Esophagus muscularis mucosa (tissue), 4 donors: Measurements from ENCODE around the gene BGN. TPM values are rescaled to one million over a fixed set of nuclear protein-coding genes. Genes with fewer than 3 reads are reported as not detected.

Source experiments
- DNase-seq: peaks from one replicate; pipeline ENCODE4 v3.0.0-alpha.2; 2017; ENCODE audit errors: extremely low spot score
- H3K27ac ChIP-seq, 4 donors: fragments of 200-600 bp; sonication (generic); replicated peaks in 1 of 4; 1 replicate in 3 of 4; 2 replicates in 1 of 4; pipeline ENCODE4 v1.5.1; 2016 to 2019; ENCODE audit warnings: mild to moderate bottlenecking in 1 of 4
- H3K27me3 ChIP-seq, 4 donors: fragments of 200-600 bp; sonication (generic); one replicate each; pipeline versions ENCODE4 v1.5.1 to v1.6.0; 2016 to 2019
- H3K36me3 ChIP-seq, 4 donors: fragments of 200-600 bp; sonication (generic); one replicate each; pipeline ENCODE4 v1.5.1; 2016 to 2019
- H3K4me1 ChIP-seq, 4 donors: fragments of 200-600 bp; sonication (generic); one replicate each; pipeline ENCODE4 v1.5.1; 2016 to 2019
- H3K4me3 ChIP-seq, 4 donors: fragments of 200-600 bp; sonication (generic); 1 replicate in 2 of 4; 2 replicates in 2 of 4; pipeline ENCODE4 v1.5.1; 2016 to 2019; ENCODE audit warnings: mild to moderate bottlenecking in 4 of 4, moderate library complexity in 1 of 4
- H3K9me3 ChIP-seq, 4 donors: fragments of 200-600 bp; sonication (generic); 1 replicate in 3 of 4; 2 replicates in 1 of 4; pipeline ENCODE4 v1.5.1; 2016 to 2019
- CTCF ChIP-seq, 3 experiments: fragments of 200-600 bp in 2 of 3; fragments of 450-650 bp in 1 of 3; sonication (generic) in 2 of 3; IDR thresholded peaks; one replicate each; pipeline ENCODE4 v1.5.1; 2017 to 2019; ENCODE audit warnings: antibody characterized with exemption in 3 of 3, mild to moderate bottlenecking in 2 of 3, moderate library complexity in 1 of 3
- EP300 ChIP-seq: sonication (generic); formaldehyde crosslinking; IDR thresholded peaks from one replicate; pipeline ENCODE4 v1.6.1; 2017; ENCODE audit warnings: antibody characterized with exemption
- POLR2A ChIP-seq: fragments of 450-650 bp; IDR thresholded peaks from one replicate; pipeline ENCODE4 v1.6.1; 2017; ENCODE audit warnings: antibody characterized with exemption, moderate library complexity, mild to moderate bottlenecking, low read depth
- POLR2AphosphoS5 ChIP-seq, 2 donors: sonication (generic); formaldehyde crosslinking; IDR thresholded peaks; one replicate each; pipeline ENCODE4 v1.6.1; 2017; ENCODE audit warnings: antibody characterized with exemption in 2 of 2
- WGBS: methylation state at CpG from one replicate; pipeline ENCODE4 v1.1.5; 2018; 5-methylcytosine and 5-hydroxymethylcytosine counted together
- intact Hi-C: fragments of 100-400 bp; cut with DNase I; formaldehyde crosslinking; loops from one replicate; pipeline ENCODE4 v1.15.1; 2023
- total RNA-seq, 4 donors: library from RNA; depleted of rRNA; stranded (reverse); fragments of >200 nt; gene quantifications; one replicate each; pipeline versions ENCODE4 v1.1.0 to v1.2.1, GENCODE V29; 2016

Gene BGN
- total RNA-seq, 4 donors from 2014 or later = 16.6 to 77.8 (median 21.5) TPM

GRCh38 chrX:153490217-153490930 lies 4.4 kb upstream of the BGN start:
- no peak for DNase-seq
- H3K27me3 ChIP-seq = peaks cover 0 to 3% (median 1%) of the 10 kb centered on the region in 4 donors
- H3K9me3 ChIP-seq = no peaks in the 10 kb centered on the region
- H3K4me3 ChIP-seq = no peak overlapping the region
- no peak for TF ChIP-seq CTCF (IDR thresholded peaks at IDR 0.05)
- TF ChIP-seq POLR2A = no peak
- TF ChIP-seq EP300 = no peak
- TF ChIP-seq POLR2AphosphoS5 (IDR thresholded peaks at IDR 0.05) = no peak
- H3K36me3 ChIP-seq = no peaks in the 10 kb centered on the region
- H3K27ac ChIP-seq = no peak overlapping the region
- WGBS = 90% methylated on average over 5 of the region's 20 CpGs
- intact Hi-C loops = no loop called here
- peaks cover 2 to 31% (median 29%) of the 10 kb centered on the region in 4 donors for H3K4me1 ChIP-seq

- Histone ChIP-seq H3K4me1 (peaks cover 2 to 40% (median 32%) of the 10 kb centered on the region in 4 donors), H3K36me3 (no peaks in the 10 kb centered on the region), H3K9me3 (no peaks in the 10 kb centered on the region), H3K27me3 (peaks cover 0 to 6% (median 1%) of the 10 kb centered on the region in 4 donors), H3K27ac (no peak overlapping the region), H3K4me3 (no peak overlapping the region)
- no peak for DNase-seq
- 78% methylated on average over 9 of the region's 10 CpGs for WGBS
- intact Hi-C loops = no loop called here
- TF ChIP-seq CTCF (IDR thresholded peaks at IDR 0.05) (no peak), POLR2AphosphoS5 (IDR thresholded peaks at IDR 0.05) (no peak), EP300 (no peak), POLR2A (no peak)
These were observed 3.3 kb upstream of the BGN start for GRCh38 chrX:153491351-153491914.

GRCh38 chrX:153491918-153492317 lies 2.9 kb upstream of the BGN start:
- no peak overlapping the region for H3K4me3 ChIP-seq
- 60% methylated on average over 10 of the region's 11 CpGs for WGBS
- H3K27me3 ChIP-seq = peaks cover 0 to 6% (median 1%) of the 10 kb centered on the region in 4 donors
- no peaks in the 10 kb centered on the region for H3K9me3 ChIP-seq
- no peak overlapping the region for H3K27ac ChIP-seq
- no peak for TF ChIP-seq POLR2AphosphoS5 (IDR thresholded peaks at IDR 0.05)
- TF ChIP-seq POLR2A = no peak
- no peak for TF ChIP-seq CTCF (IDR thresholded peaks at IDR 0.05)
- TF ChIP-seq EP300 = no peak
- H3K36me3 ChIP-seq = no peaks in the 10 kb centered on the region
- H3K4me1 ChIP-seq = peaks cover 2 to 40% (median 32%) of the 10 kb centered on the region in 4 donors
- intact Hi-C loops = no loop called here
- no peak for DNase-seq

GRCh38 chrX:153492543-153492942 lies 2.2 kb upstream of the BGN start:
- Histone ChIP-seq H3K27me3 (peaks cover 0 to 6% (median 1%) of the 10 kb centered on the region in 4 donors), H3K4me3 (no peak overlapping the region), H3K4me1 (peaks cover 2 to 38% (median 31%) of the 10 kb centered on the region in 4 donors), H3K9me3 (no peaks in the 10 kb centered on the region), H3K27ac (no peak overlapping the region), H3K36me3 (no peaks in the 10 kb centered on the region)
- intact Hi-C loops = no loop called here
- no peak for DNase-seq
- WGBS = 89% methylated on average over 4 of the region's 12 CpGs
- no peak for TF ChIP-seq POLR2AphosphoS5 (IDR thresholded peaks at IDR 0.05)
- TF ChIP-seq EP300 = no peak
- no peak for TF ChIP-seq CTCF (IDR thresholded peaks at IDR 0.05)
- no peak for TF ChIP-seq POLR2A
